ENCODE results near the gene USP11.

DNA sequence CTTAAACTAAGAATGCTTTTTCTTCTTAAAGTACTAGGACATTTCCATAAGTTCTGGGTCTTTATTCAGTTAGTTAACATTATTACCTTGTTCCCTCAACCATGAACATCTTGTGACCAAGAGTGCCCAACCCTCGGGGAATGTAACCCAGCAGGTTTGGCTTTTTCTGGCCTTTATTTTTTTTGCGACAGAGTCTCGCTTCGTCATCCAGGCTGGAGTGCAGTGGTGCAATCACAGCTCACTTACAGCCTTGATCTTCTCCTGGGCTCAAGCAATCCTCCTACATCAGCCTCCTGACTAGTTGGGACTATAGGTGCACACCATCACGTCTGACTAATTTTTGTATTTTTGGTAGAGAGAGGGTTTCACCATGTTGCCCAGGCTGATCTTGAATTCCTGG, 65.1 kb downstream of the USP11 start:
- TF ChIP-seq GATA2 (IDR thresholded peaks at IDR 0.05; ENCODE audit: low read depth, low read length) (no peak), GATA3 (IDR thresholded peaks at IDR 0.05; ENCODE audit: low read depth, low read length) (no peak)
